Tibial nerve (tissue), 3 donors: ENCODE data around the gene SPC24.
"Not testable (repeated sequence)": the region's sequence is repeated elsewhere in the genome, so short reads cannot be mapped to it uniquely, and the experiment has no call there.

Experiments used
- EP300 ChIP-seq, 2 donors: sonication (generic); formaldehyde crosslinking; IDR thresholded peaks; one replicate each; pipeline ENCODE4 v1.6.1; 2017; ENCODE audit warnings: antibody characterized with exemption in 2 of 2, mild to moderate bottlenecking in 1 of 2
- POLR2A ChIP-seq, 2 donors: fragments of 450-650 bp; IDR thresholded peaks; one replicate each; pipeline ENCODE4 v1.6.1; 2017; ENCODE audit warnings: antibody characterized with exemption in 2 of 2, mild to moderate bottlenecking in 2 of 2, moderate library complexity in 2 of 2

DNA sequence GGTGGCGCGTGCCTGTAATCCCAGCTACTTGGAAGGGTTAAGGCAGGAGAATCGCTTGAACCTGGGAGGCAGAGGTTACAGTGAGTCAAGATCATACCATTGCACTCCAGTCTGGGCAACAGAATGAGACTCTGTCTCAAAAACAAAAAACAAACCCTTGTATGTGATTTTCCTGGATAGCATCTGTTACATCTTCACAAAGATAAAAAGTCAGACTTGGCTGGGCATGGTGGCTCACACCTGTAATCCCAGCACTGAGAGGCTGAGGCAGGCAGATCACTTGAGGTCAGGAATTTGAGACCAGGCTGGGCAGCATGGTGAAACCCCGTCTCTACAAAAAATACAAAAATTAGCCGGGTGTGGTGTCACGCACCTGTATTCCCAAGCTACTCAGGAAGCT is 58.2 kb downstream of the SPC24 start:
- TF ChIP-seq POLR2A, EP300 (IDR thresholded peaks at IDR 0.05): not testable (repeated sequence)
